Epithelial cell of proximal tubule (primary cell): ENCODE measurements around the gene UBE2Z. TPM values are rescaled to one million over a fixed set of nuclear protein-coding genes. Genes with fewer than 3 reads are reported as not detected.
"Not testable (repeated sequence)": the region's sequence is repeated elsewhere in the genome, so short reads cannot be mapped to it uniquely, and the experiment has no call there.

Experiments
- DNase-seq: peaks from one replicate; pipeline ENCODE4 v3.0.0-alpha.2; 2011; ENCODE audit warnings: low read depth
- H3K4me3 ChIP-seq: 2 replicates; pipeline ENCODE4 v1.5.1; 2011; ENCODE audit warnings: low read depth, mild to moderate bottlenecking, low read length
- CTCF ChIP-seq: conservative IDR thresholded peaks from 2 replicates; pipeline ENCODE4 v1.5.1; 2012; ENCODE audit warnings: low read depth, mild to moderate bottlenecking, low read length
- total RNA-seq: library from RNA; depleted of rRNA; stranded (reverse); fragments of >200 nt; gene quantifications from 2 replicates; pipeline ENCODE4 v1.2.3, GENCODE V29; 2015

UBE2Z gene
- total RNA-seq, 1 donor from 2014 or later, result 78.9 TPM

DNA sequence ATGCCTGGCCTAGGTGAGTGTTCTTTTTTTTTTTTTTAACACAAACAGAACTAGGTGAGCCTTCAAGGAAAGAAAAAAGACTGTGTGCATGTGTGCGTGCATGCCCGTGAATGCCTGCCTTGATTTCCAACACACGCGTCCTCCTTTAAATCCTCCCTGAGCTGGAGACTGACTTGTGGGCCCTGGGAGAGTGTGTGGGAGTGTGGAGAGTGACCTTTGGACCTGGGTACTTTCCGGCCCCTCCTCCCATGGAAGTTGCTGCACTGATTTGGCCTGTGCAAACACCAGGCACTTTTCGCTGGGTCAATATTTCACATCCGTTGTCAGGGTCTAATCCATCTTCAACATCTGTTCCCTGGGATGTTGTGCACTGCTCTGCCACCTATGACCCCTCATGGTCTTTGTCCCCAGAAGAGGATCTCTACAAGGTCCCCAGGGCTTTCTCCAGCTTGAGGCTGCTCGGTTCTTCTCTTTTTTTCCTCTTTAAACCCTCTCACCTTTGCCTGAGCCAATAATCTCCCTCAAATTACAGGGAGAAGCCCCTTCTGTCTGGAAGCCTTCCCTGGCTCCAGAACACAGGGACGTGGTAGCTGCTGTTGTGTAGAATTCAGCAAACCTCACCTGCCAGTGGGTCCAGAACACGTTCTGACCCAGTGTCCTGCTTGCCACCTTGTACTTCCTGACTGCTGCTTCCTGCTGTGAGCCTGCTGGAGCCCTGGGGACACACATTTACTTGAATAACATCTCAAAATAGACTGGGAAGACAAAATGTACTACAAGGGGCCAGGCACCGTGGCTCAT lies 36.5 kb upstream of the UBE2Z start:
- DNase-seq, result peak; percentile 32
- no peak for TF ChIP-seq CTCF
- H3K4me3 ChIP-seq, result no peak overlapping the region

- H3K4me3 ChIP-seq, DNase-seq: not testable (repeated sequence)
Measured at GRCh38 chr17:48872409-48872808, 35.8 kb upstream of the UBE2Z start.

- no peak for TF ChIP-seq CTCF
- no peak overlapping the region for H3K4me3 ChIP-seq
- DNase-seq, result no peak
Measured at GRCh38 chr17:48873209-48873608, 35.0 kb upstream of the UBE2Z start.

DNA sequence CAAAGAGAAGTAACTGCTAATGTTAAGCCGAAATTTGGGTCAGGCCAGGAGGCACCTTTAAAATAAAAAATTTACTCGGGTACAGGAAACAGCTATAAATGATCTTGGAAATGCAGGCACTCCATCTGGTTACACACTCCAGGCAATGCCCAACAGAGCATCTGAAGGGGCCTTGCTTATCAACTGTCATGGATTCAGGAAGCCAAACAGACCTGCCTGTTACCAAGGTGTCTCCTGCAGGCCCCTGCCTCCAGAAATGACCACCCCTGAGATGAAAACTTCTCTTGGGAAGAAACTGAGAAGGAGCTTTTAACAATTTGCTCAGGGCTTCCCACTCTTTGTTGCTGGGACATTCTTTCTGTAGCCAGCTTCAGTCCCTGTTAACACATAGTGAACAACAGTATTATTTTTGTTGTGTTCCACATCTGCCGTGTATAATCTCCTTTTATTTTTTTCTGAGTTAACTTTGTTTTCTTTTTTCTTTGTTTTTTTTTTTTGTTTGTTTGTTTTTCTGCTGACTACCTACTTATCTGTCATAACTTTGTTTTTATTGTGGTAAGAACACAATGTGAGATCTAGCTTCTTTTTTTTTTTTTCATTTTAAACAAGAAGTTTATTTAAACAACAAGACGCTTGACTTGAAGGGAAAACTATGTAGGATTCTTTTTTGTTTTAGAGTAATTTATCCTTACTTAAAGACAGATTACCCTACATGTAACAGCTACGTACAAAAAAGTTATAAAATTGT lies 34.3 kb upstream of the UBE2Z start:
- no peak overlapping the region for H3K4me3 ChIP-seq
- no peak for TF ChIP-seq CTCF
- DNase-seq, result no peak

- no peak overlapping the region for H3K4me3 ChIP-seq
- no peak for DNase-seq
- peak; percentile 98 for TF ChIP-seq CTCF
Measured at GRCh38 chr17:48878920-48879898, 29.0 kb upstream of the UBE2Z start.

DNA sequence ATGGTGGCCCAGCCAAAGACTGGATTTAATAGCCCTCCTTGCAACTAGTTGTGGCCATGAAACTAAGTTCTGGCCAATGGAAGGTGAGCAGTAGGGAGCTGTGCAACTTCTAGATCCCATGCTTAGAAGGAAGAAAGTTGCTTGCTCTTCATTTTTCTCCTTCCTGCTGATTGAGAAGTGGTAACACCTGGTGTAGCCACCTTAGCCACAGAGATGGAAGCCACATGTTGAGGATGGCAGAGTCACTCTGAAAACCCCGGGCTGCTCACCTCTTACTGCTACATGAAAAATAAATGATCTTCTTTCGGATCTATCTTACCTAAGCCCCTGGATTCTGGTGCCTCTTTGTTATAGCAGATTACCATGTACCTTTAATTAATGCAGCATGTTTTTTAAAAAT lies 25.9 kb upstream of the UBE2Z start:
- no peak for DNase-seq
- no peak overlapping the region for H3K4me3 ChIP-seq

More for the DNA sequence above, 25.9 kb upstream of the UBE2Z start:
- no peak for TF ChIP-seq CTCF
